ENCODE measurements around the gene TLE4. TPM values are rescaled to one million over a fixed set of nuclear protein-coding genes. Genes with fewer than 3 reads are reported as not detected.
A peak's percentile ranks its signal among the peaks of the same experiment; 100 is the strongest.

TLE4 gene
- total RNA-seq, 2 experiments from 2014 or later, result 11.2 to 13.1 TPM

GRCh38 chr9:79708541-79708940, 136.8 kb downstream of the TLE4 start:
- H3K27me3 Mint-ChIP-seq (ENCODE audit: low read depth), result no peaks in the 10 kb centered on the region
- no peak overlapping the region for H3K27ac Mint-ChIP-seq
- no peak for DNase-seq
- no peak overlapping the region for H3K4me3 Mint-ChIP-seq
- H3K36me3 Mint-ChIP-seq (ENCODE audit: low read depth), result peaks cover 28% of the 10 kb centered on the region
- no peaks in the 10 kb centered on the region for H3K9me3 Mint-ChIP-seq
- CTCF ChIA-PET, result interaction anchor here (1.4 kb wide), 1 partner anchor 9 kb away, joined by 3 read pairs; no protein-coding TSS in a partner anchor
- intact Hi-C loops (cut with micrococcal nuclease), result no loop called here
- no peaks in the 10 kb centered on the region for H3K4me1 Mint-ChIP-seq (ENCODE audit: low read depth)

DNA sequence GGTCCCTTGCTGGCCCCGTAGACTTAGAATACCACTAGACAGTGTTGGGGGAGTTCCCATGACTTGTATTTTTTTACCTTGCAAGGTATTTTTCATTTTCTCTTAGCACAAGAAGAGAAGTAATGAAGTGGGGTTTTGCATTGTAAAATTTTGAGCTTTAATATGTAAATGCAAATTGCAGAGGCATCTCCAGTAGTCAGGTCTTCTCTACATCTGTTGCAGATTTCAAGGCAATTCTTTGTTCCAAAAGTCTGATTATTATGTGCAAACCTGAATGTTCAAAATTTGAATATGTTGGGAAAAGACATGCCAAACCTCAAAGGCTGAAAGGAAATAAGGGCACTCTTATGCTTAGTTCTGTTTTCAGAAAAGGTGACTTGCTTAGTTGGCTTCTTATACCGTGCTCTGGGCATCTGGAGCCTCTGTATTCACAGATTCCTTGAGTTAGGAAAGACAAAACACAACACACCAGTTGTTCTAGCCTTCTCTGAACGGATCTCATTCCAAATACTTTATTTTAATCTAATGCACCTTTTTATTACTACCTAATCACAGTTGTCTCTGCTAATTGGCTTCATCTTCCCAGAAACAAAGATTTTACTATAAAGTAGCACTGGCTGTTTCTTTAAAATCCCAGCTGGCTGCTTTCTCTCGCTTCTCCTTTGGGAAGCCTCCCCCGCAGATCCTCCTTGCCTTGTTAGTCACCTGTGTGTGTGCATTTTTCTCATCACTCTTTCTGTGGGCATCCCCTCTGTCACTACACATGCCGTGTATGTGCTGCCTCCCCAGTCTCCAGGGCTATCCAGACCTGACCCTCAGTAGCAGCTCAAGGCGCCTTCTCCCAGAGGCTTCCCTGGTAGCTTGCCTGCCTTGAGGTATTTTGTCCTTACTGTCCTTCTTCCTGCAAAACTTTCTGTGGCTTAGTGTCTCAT, 138.2 kb downstream of the TLE4 start:
- no peak overlapping the region for H3K27ac Mint-ChIP-seq
- H3K9me3 Mint-ChIP-seq, result no peaks in the 10 kb centered on the region
- CTCF ChIA-PET, result no interaction called here
- intact Hi-C loops (cut with micrococcal nuclease), result no loop called here
- DNase-seq, result no peak
- H3K4me1 Mint-ChIP-seq (ENCODE audit: low read depth), result no peaks in the 10 kb centered on the region
- peaks cover 32% of the 10 kb centered on the region for H3K36me3 Mint-ChIP-seq (ENCODE audit: low read depth)
- no peaks in the 10 kb centered on the region for H3K27me3 Mint-ChIP-seq (ENCODE audit: low read depth)
- no peak overlapping the region for H3K4me3 Mint-ChIP-seq

- H3K4me3 Mint-ChIP-seq, result no peak overlapping the region
- no peaks in the 10 kb centered on the region for H3K9me3 Mint-ChIP-seq
- H3K36me3 Mint-ChIP-seq (ENCODE audit: low read depth), result peaks cover 19% of the 10 kb centered on the region
- H3K27me3 Mint-ChIP-seq (ENCODE audit: low read depth), result no peaks in the 10 kb centered on the region
- no peak for DNase-seq
- CTCF ChIA-PET, result no interaction called here
- H3K27ac Mint-ChIP-seq, result no peak overlapping the region
- intact Hi-C loops (cut with micrococcal nuclease), result no loop called here
- H3K4me1 Mint-ChIP-seq (ENCODE audit: low read depth), result no peaks in the 10 kb centered on the region
Measured at GRCh38 chr9:79711874-79712273, 140.1 kb downstream of the TLE4 start.

DNA sequence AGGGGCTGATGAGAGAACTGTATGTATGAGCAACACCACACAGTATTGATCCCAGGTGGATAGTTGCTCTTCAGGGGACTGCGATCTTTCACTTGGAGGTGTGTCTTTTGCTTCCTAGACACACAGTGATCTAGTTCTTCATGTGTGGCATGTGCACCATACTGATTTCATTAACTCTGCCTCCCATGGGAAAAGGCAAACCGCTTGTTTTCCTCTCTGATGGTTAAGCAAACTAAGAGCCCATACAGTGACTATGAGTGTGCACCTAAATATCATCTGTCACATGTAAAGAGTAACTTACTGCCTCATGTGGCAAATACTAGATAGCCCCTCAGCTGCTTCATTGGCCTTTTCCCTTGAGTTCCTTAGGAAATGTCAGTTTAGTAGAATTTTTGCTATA, 147.3 kb downstream of the TLE4 start:
- H3K4me3 Mint-ChIP-seq, result no peak overlapping the region
- no peak overlapping the region for H3K27ac Mint-ChIP-seq
- intact Hi-C loops (cut with micrococcal nuclease), result no loop called here
- no peak for DNase-seq
- no peaks in the 10 kb centered on the region for H3K9me3 Mint-ChIP-seq
- no peaks in the 10 kb centered on the region for H3K27me3 Mint-ChIP-seq (ENCODE audit: low read depth)
- H3K4me1 Mint-ChIP-seq (ENCODE audit: low read depth), result no peaks in the 10 kb centered on the region
- CTCF ChIA-PET, result no interaction called here
- H3K36me3 Mint-ChIP-seq (ENCODE audit: low read depth), result peaks cover 26% of the 10 kb centered on the region

- Mint-ChIP-seq H3K27ac (peak overlapping the region; percentile 63), H3K36me3 (ENCODE audit: low read depth) (peaks cover 27% of the 10 kb centered on the region), H3K9me3 (no peaks in the 10 kb centered on the region), H3K27me3 (ENCODE audit: low read depth) (no peaks in the 10 kb centered on the region), H3K4me3 (no peak overlapping the region), H3K4me1 (ENCODE audit: low read depth) (no peaks in the 10 kb centered on the region)
- intact Hi-C loops (cut with micrococcal nuclease), result no loop called here
- CTCF ChIA-PET, result no interaction called here
- DNase-seq, result no peak
Measured at GRCh38 chr9:79719989-79720388, 148.2 kb downstream of the TLE4 start.

DNA sequence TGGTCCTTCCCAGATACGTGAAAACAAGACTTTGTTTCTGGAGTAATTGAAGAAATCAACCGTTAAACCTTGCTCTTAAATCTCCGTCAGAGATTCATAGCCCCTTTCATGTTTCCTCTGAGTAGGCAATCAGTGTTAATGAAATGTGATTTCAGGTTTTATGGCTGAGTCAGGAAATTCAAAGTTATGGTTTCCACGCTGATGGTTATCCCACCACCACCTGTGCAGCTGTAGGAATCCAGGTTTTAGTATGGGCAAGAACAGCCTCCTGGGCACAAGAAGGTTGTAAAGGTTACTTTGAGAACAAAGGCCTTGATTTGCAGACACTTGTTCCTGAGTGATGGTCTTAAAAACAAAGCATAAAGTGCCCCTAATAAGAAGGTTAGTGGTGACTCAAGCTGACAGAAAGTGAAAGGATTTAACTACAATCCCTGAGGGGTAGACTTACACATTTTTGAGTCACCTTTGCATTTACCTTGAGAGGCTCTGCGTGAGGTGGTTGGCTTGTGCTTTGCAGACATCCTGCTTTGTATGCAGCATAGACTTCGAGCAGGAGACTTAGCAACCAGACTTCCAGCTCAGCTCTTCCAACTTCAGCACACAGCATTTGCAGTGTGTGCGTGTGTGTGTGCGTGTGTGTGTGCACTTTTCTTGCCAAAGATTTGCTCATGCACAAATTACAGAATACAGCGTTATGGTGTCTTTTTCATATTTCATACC, 159.6 kb downstream of the TLE4 start:
- Mint-ChIP-seq H3K36me3 (ENCODE audit: low read depth) (peaks cover 7% of the 10 kb centered on the region), H3K27ac (no peak overlapping the region), H3K9me3 (peaks cover 6% of the 10 kb centered on the region), H3K4me1 (ENCODE audit: low read depth) (peaks cover 2% of the 10 kb centered on the region), H3K4me3 (no peak overlapping the region), H3K27me3 (ENCODE audit: low read depth) (peaks cover 2% of the 10 kb centered on the region)
- CTCF ChIA-PET, result interaction anchor here (0.7 kb wide), 1 partner anchor 151 kb away, joined by 3 read pairs; no protein-coding TSS in a partner anchor
- intact Hi-C loops (cut with micrococcal nuclease), result no loop called here
- DNase-seq, result peak; percentile 24

DNA sequence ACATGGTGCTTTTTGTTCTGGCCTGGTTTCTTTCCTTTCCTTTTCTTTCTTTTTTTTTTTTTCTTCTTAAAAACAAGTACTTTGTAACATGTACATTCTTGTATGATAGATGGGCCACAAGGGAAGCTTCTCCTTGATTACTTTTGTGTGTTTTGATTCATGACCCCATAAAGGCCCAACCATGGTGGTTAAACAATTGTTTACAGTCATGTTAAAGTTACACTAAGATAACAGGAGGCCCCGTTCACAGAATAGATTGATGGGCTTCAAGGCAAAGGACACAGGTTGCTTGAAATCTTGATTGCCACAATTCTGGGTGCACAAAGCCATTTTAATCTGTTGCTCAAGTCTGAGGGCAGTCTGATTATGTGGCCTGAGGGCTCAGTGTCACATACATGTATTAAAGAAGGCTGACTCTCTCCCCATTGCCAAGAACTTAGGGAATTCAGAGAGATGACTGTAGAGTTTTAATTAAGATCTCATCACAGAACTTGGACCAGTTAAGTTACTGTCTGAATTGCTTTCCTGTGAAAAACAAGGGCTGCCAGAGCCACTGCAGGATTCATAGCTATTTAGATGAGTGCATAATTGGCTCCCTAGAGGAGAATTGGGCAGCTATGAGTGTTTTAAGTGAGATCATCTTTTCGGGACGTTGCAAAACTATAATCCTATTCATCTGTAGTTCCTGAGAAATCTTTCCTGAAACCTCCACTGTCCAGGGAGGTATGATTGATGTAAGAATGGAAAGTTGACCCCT, 163.4 kb downstream of the TLE4 start:
- DNase-seq, result no peak
- CTCF ChIA-PET, result no interaction called here
- peaks cover 1% of the 10 kb centered on the region for H3K36me3 Mint-ChIP-seq (ENCODE audit: low read depth)

GRCh38 chr9:79736051-79736450, 164.3 kb downstream of the TLE4 start:
- DNase-seq, result no peak
- Mint-ChIP-seq H3K4me3 (no peak overlapping the region), H3K36me3 (ENCODE audit: low read depth) (peaks cover 1% of the 10 kb centered on the region), H3K4me1 (ENCODE audit: low read depth) (peaks cover 2% of the 10 kb centered on the region), H3K27me3 (ENCODE audit: low read depth) (peaks cover 2% of the 10 kb centered on the region), H3K9me3 (peaks cover 6% of the 10 kb centered on the region), H3K27ac (no peak overlapping the region)
- intact Hi-C loops (cut with micrococcal nuclease), result no loop called here
- CTCF ChIA-PET, result no interaction called here

More for the DNA sequence above, 163.4 kb downstream of the TLE4 start:
- Mint-ChIP-seq H3K9me3 (peaks cover 6% of the 10 kb centered on the region), H3K4me1 (ENCODE audit: low read depth) (peaks cover 2% of the 10 kb centered on the region), H3K4me3 (no peak overlapping the region), H3K27ac (no peak overlapping the region), H3K27me3 (ENCODE audit: low read depth) (peaks cover 2% of the 10 kb centered on the region)
- intact Hi-C loops (cut with micrococcal nuclease), result no loop called here

DNA sequence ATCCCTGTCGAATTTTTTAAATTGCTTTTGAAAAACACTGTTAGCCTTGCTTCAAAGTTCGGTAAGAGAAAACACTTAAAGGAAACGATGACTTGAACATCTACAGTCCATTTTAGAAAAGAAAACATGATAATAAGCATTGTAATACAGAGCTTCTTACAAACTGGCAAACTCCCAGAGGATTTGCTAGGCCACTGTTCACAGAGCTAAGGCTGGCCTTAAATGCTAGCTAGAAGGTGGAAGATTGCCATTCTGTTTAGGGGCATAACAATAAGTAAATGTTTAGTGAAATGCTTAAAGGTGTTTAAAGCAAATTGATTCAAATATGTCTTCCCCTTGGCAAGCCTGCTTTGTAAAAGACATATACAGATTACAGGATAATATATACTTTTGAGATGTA, 169.6 kb downstream of the TLE4 start:
- CTCF ChIA-PET, result interaction anchor here (0.9 kb wide), 1 partner anchor 28 kb away, joined by 3 read pairs; no protein-coding TSS in a partner anchor
- intact Hi-C loops (cut with micrococcal nuclease), result no loop called here
- H3K27ac Mint-ChIP-seq, result no peak overlapping the region
- H3K36me3 Mint-ChIP-seq (ENCODE audit: low read depth), result no peaks in the 10 kb centered on the region
- no peaks in the 10 kb centered on the region for H3K4me1 Mint-ChIP-seq (ENCODE audit: low read depth)
- no peak for DNase-seq
- H3K27me3 Mint-ChIP-seq (ENCODE audit: low read depth), result no peaks in the 10 kb centered on the region
- H3K9me3 Mint-ChIP-seq, result no peaks in the 10 kb centered on the region
- no peak overlapping the region for H3K4me3 Mint-ChIP-seq

DNA sequence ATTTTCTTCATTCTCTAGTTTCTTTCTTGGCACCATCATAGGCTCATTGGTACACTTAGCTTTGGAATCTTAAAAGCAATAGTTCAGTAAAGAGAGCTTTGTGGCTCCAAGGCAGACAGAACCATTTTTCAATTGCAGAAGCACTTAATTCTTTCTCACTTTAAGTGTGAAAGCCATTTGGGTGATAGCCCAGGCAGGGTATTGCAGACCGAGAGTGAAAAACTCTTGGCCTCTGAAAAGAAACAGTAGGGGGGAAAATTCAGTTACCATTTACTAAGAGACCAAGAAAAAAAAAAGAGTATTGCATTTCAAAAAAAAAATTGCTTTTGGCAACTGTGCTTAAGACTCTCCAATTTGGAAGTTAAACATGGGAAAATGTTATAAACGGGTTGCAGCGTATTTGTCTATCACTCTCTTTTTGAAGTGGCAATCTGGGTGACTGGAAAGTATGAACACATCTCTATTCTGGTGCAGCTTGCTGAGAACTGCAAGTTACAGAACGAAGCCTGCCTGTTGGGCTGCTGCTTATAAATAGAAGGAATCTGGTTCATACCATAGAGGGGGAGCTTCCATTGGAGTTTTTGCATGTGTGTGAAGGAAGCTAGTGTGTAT, 170.5 kb downstream of the TLE4 start:
- Mint-ChIP-seq H3K9me3 (no peaks in the 10 kb centered on the region), H3K4me3 (no peak overlapping the region), H3K27ac (no peak overlapping the region), H3K27me3 (ENCODE audit: low read depth) (no peaks in the 10 kb centered on the region), H3K36me3 (ENCODE audit: low read depth) (no peaks in the 10 kb centered on the region), H3K4me1 (ENCODE audit: low read depth) (no peaks in the 10 kb centered on the region)
- CTCF ChIA-PET, result no interaction called here
- no peak for DNase-seq
- intact Hi-C loops (cut with micrococcal nuclease), result no loop called here

DNA sequence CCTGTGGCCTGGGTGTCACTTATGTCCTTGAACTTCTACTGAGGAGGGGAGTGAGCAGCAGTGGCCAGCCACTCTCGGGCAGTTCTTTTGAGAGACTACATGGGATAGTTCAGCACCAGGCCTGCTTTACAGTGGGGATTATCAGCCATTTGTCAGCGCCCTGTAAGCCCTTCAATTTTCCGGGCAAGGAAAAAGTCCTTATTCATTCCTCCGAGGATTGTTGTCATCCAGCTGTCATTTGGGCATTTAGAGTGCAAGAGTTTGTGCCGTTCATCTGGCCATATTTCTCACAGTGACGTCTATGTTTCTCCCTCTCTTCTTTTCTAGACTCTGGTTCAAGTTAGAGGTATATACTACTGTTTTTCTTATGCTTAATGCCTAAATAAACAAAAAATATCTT, 172.8 kb downstream of the TLE4 start:
- no peak for DNase-seq
- H3K4me1 Mint-ChIP-seq (ENCODE audit: low read depth), result no peaks in the 10 kb centered on the region
- CTCF ChIA-PET, result no interaction called here
- no peak overlapping the region for H3K27ac Mint-ChIP-seq
- intact Hi-C loops (cut with micrococcal nuclease), result no loop called here
- no peaks in the 10 kb centered on the region for H3K9me3 Mint-ChIP-seq
- H3K27me3 Mint-ChIP-seq (ENCODE audit: low read depth), result no peaks in the 10 kb centered on the region
- H3K36me3 Mint-ChIP-seq (ENCODE audit: low read depth), result no peaks in the 10 kb centered on the region
- no peak overlapping the region for H3K4me3 Mint-ChIP-seq

- CTCF ChIA-PET, result no interaction called here
- Mint-ChIP-seq H3K9me3 (no peaks in the 10 kb centered on the region), H3K4me3 (no peak overlapping the region), H3K4me1 (ENCODE audit: low read depth) (no peaks in the 10 kb centered on the region), H3K27me3 (ENCODE audit: low read depth) (no peaks in the 10 kb centered on the region), H3K36me3 (ENCODE audit: low read depth) (no peaks in the 10 kb centered on the region), H3K27ac (no peak overlapping the region)
- no peak for DNase-seq
- intact Hi-C loops (cut with micrococcal nuclease), result no loop called here
Measured at GRCh38 chr9:79745752-79746336, 174.1 kb downstream of the TLE4 start.
